IPS-18a (cell line): ENCODE data around the gene SIX3.

Source experiments
- H3K27ac ChIP-seq: one replicate; pipeline ENCODE4 v1.5.1; 2013; ENCODE audit warnings: low read length
- H3K27me3 ChIP-seq: one replicate; pipeline ENCODE4 v1.6.1; 2013; ENCODE audit warnings: mild to moderate bottlenecking, low read length; ENCODE audit not compliant: control insufficient read depth, insufficient read depth
- H3K36me3 ChIP-seq: one replicate; pipeline ENCODE4 v1.6.1; 2013; ENCODE audit warnings: low read depth, low read length; ENCODE audit not compliant: control insufficient read depth
- H3K4me1 ChIP-seq: one replicate; pipeline ENCODE4 v1.6.1; 2013; ENCODE audit warnings: low read depth, low read length; ENCODE audit not compliant: control insufficient read depth
- H3K4me3 ChIP-seq: one replicate; pipeline ENCODE4 v1.5.1; 2013; ENCODE audit warnings: low read length
- H3K9ac ChIP-seq: one replicate; pipeline ENCODE4 v1.6.1; 2013; ENCODE audit warnings: mild to moderate bottlenecking, low read length, moderate library complexity
- H3K9me3 ChIP-seq: one replicate; pipeline ENCODE4 v1.6.1; 2013; ENCODE audit warnings: low read depth, low read length; ENCODE audit not compliant: control insufficient read depth

Gene SIX3

GRCh38 chr2:44920751-44921150 is 20.8 kb upstream of the SIX3 start:
- H3K9me3 ChIP-seq = no peaks in the 10 kb centered on the region
- H3K27me3 ChIP-seq = peaks cover 33% of the 10 kb centered on the region
- H3K9ac ChIP-seq = no peak overlapping the region
- peaks cover 3% of the 10 kb centered on the region for H3K4me1 ChIP-seq
- no peaks in the 10 kb centered on the region for H3K36me3 ChIP-seq
- no peak overlapping the region for H3K4me3 ChIP-seq
- no peak overlapping the region for H3K27ac ChIP-seq

- peaks cover 53% of the 10 kb centered on the region for H3K27me3 ChIP-seq
- H3K4me3 ChIP-seq = no peak overlapping the region
- H3K36me3 ChIP-seq = no peaks in the 10 kb centered on the region
- H3K27ac ChIP-seq = no peak overlapping the region
- H3K9ac ChIP-seq = no peak overlapping the region
- H3K9me3 ChIP-seq = no peaks in the 10 kb centered on the region
- peaks cover 22% of the 10 kb centered on the region for H3K4me1 ChIP-seq
These were observed 18.7 kb upstream of the SIX3 start for GRCh38 chr2:44922776-44923175.

- no peaks in the 10 kb centered on the region for H3K36me3 ChIP-seq
- H3K9ac ChIP-seq = no peak overlapping the region
- H3K27ac ChIP-seq = no peak overlapping the region
- H3K4me1 ChIP-seq = peaks cover 30% of the 10 kb centered on the region
- H3K9me3 ChIP-seq = no peaks in the 10 kb centered on the region
- H3K27me3 ChIP-seq = peaks cover 82% of the 10 kb centered on the region
- H3K4me3 ChIP-seq = no peak overlapping the region
These were observed 15.9 kb upstream of the SIX3 start for GRCh38 chr2:44925561-44926136.

- peaks cover 43% of the 10 kb centered on the region for H3K4me1 ChIP-seq
- H3K4me3 ChIP-seq = no peak overlapping the region
- H3K27me3 ChIP-seq = peaks cover 95% of the 10 kb centered on the region
- no peaks in the 10 kb centered on the region for H3K36me3 ChIP-seq
- no peak overlapping the region for H3K27ac ChIP-seq
- H3K9ac ChIP-seq = no peak overlapping the region
- H3K9me3 ChIP-seq = no peaks in the 10 kb centered on the region
These were observed 14.5 kb upstream of the SIX3 start for GRCh38 chr2:44926957-44927356.

GRCh38 chr2:44927985-44928482 is 13.5 kb upstream of the SIX3 start:
- Histone ChIP-seq H3K36me3 (no peaks in the 10 kb centered on the region), H3K27ac (no peak overlapping the region), H3K27me3 (peaks cover 100% of the 10 kb centered on the region), H3K9me3 (no peaks in the 10 kb centered on the region), H3K4me1 (peaks cover 54% of the 10 kb centered on the region), H3K4me3 (peak overlapping the region; percentile 36), H3K9ac (no peak overlapping the region)

DNA sequence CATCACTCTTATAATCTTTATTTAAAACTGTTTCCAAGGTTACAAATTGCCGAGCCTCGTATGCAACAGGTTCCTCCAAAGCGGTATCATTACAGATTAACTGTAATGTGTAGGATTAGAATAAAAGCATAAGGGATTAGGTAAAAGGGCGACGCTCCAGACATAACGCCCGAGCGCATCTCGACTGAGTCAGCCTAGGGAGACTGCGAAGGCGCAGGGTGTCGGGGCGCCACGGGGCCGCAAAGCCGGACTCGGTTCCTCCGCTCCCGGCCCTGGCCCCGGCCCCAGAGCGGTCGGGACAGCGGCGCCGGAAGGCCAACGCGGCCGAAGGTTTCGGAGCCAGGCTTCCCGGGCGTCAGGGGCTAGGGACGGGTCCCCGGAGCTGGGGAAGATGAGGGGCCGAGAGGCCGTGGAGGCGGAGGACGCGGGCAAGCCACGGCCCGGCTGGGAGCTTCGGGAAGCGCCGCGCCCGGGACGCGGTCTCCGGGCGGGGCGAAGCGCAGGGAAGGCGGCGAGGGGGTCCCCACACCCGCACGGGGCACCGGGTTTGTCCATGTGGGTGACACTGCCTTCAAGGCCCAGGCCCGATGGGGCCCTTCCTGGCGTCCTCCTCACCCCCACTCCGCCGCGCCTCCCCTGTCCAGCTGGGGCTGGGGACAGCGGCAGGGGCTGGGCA is 12.9 kb upstream of the SIX3 start:
- Histone ChIP-seq H3K9me3 (no peaks in the 10 kb centered on the region), H3K36me3 (no peaks in the 10 kb centered on the region), H3K27me3 (peaks cover 100% of the 10 kb centered on the region), H3K4me3 (peak overlapping the region; percentile 36), H3K9ac (no peak overlapping the region), H3K4me1 (peaks cover 59% of the 10 kb centered on the region), H3K27ac (no peak overlapping the region)

- H3K4me3 ChIP-seq = peak overlapping the region; percentile 36
- no peak overlapping the region for H3K9ac ChIP-seq
- peaks cover 100% of the 10 kb centered on the region for H3K27me3 ChIP-seq
- H3K36me3 ChIP-seq = no peaks in the 10 kb centered on the region
- no peak overlapping the region for H3K27ac ChIP-seq
- no peaks in the 10 kb centered on the region for H3K9me3 ChIP-seq
- peaks cover 64% of the 10 kb centered on the region for H3K4me1 ChIP-seq
These were observed 12.3 kb upstream of the SIX3 start for GRCh38 chr2:44929159-44929734.

- no peak overlapping the region for H3K9ac ChIP-seq
- H3K27ac ChIP-seq = no peak overlapping the region
- H3K4me1 ChIP-seq = peaks cover 64% of the 10 kb centered on the region
- H3K9me3 ChIP-seq = no peaks in the 10 kb centered on the region
- peaks cover 100% of the 10 kb centered on the region for H3K27me3 ChIP-seq
- no peaks in the 10 kb centered on the region for H3K36me3 ChIP-seq
- H3K4me3 ChIP-seq = peak overlapping the region; percentile 36
These were observed 11.7 kb upstream of the SIX3 start for GRCh38 chr2:44929735-44930273.

DNA sequence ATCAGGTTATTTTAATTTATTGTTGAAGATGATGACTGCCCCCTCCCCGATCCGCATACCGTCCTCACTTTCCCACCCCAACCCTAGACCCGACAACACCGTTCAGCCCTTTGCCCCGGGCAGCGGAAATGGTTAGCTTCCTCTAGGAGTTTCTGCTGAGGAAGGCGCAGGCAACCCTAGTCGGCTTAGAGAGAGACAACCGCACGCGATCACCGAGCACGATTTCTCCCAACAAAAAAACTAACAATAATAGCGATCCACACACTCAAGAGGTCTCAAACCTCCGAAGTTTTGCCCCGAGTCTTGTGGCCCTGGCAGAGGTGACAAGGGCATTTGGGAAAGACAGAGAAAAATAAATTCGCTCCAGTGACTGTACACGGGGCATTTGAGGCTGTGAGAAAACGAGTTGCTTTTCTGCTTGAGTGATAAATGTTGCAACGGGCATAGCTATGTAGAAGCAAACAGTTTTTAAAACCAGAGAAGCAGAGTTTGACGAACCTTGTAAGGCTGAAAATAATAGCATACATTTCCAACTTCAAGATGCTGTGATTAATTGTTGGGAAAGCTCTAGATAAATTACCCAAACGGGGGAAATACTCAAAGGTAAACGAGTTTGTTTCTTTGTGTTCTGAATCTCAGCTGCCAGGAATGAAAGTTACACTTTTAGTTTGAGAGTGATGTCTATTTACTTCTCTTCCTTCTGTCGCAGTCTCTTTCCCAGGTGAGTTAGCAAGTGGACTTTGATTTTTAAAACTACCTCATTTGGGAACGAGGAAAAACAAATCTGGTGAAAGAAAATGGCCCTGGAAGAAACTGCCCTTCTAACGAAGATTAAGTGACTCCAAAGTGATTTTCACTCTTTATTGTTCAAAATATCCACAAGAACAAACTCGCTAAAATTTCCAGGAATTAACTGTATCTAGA is 11.0 kb upstream of the SIX3 start:
- Histone ChIP-seq H3K4me3 (no peak overlapping the region), H3K9ac (no peak overlapping the region), H3K4me1 (peaks cover 64% of the 10 kb centered on the region), H3K27ac (no peak overlapping the region), H3K36me3 (no peaks in the 10 kb centered on the region), H3K9me3 (no peaks in the 10 kb centered on the region), H3K27me3 (peaks cover 100% of the 10 kb centered on the region)

- Histone ChIP-seq H3K4me3 (no peak overlapping the region), H3K9me3 (no peaks in the 10 kb centered on the region), H3K36me3 (no peaks in the 10 kb centered on the region), H3K27ac (no peak overlapping the region), H3K27me3 (peaks cover 100% of the 10 kb centered on the region), H3K9ac (no peak overlapping the region), H3K4me1 (peaks cover 61% of the 10 kb centered on the region)
These were observed 10.2 kb upstream of the SIX3 start for GRCh38 chr2:44931198-44931780.

DNA sequence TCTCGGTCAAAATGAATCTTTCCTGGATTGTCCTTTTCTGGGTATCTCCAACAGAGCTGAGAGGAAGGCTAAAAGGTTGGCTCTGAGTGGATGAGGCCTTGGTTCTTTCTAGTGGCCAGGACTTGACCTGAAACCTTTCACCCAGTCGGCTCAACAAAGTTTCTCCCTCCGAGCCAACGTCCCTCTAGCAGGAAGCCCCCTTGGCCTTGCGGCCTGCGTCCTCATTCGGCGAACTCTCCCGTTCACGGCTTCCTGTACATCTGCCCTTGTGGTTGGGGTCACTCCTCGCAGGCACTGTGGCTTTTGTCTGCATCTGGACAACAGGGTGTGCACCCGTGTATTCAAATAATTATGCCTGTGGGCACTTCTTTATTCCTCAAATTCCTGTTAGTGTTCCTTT is 9.4 kb upstream of the SIX3 start:
- Histone ChIP-seq H3K36me3 (no peaks in the 10 kb centered on the region), H3K4me1 (peaks cover 54% of the 10 kb centered on the region), H3K9ac (no peak overlapping the region), H3K27ac (no peak overlapping the region), H3K4me3 (peak overlapping the region; percentile 50), H3K9me3 (no peaks in the 10 kb centered on the region), H3K27me3 (peaks cover 100% of the 10 kb centered on the region)
